Activated T-helper 1 cell treated with Interleukin-2 at 50 U/mL for 16 hours (primary cell): ENCODE measurements around the gene TLR6.
"Not testable (repeated sequence)": the region's sequence is repeated elsewhere in the genome, so short reads cannot be mapped to it uniquely, and the experiment has no call there.

Experiments
- DNase-seq: peaks from one replicate; pipeline ENCODE4 v3.0.0-alpha.2; 2020; ENCODE audit warnings: low read depth

Gene TLR6

DNA sequence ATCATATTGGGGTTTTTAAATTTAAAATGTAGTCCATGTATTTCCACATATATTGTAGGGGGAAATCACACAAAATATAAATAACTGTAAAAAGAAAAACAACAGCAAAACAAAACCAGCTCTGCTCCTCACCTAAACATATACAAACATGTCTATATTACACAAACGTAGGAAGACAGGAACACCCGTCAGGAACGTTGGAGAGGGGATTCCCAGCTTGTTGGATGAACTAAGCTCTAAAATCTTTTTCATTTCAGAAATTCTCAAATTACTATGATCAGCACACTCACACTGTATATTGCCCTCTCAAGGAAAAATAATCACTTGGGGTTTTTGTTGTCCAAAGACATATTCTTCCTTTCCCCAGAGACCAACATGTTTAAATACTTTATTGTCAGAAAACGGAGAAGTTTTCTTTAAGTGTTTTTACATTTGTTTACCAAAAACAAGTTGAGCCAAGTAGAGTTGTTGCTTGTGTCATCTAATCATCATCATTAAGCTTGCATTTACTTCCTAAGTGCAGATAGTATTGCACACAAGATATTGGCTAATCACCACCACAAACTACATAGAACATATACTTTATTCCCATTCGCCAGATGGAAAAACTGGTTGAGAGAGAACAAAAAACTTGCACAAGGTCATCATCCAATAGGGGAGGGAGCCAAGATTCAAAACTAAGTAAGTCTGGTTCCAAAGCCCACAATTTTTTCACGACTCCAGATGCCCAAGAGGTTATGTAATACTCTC, 71.4 kb downstream of the TLR6 start:
- DNase-seq, result no peak

- no peak for DNase-seq
Measured at GRCh38 chr4:38784141-38784540, 72.5 kb downstream of the TLR6 start.

DNA sequence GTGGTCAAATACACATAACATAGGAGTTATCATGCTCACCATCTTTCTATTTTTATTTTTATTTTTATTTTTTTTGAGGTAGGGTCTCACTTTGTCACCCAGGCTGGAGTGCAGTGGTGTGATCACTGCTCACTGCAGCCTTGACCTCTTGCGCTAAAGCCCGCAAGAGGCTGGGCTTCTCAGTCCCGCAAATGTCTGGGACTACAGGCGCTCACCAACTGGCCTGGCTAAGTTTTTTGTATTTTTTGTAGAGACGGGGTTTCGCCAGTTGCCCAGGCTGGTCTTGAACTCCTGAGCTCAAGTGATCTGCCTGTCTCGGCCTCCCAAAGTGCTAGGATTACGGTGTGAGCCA, 73.5 kb downstream of the TLR6 start:
- no peak for DNase-seq

DNA sequence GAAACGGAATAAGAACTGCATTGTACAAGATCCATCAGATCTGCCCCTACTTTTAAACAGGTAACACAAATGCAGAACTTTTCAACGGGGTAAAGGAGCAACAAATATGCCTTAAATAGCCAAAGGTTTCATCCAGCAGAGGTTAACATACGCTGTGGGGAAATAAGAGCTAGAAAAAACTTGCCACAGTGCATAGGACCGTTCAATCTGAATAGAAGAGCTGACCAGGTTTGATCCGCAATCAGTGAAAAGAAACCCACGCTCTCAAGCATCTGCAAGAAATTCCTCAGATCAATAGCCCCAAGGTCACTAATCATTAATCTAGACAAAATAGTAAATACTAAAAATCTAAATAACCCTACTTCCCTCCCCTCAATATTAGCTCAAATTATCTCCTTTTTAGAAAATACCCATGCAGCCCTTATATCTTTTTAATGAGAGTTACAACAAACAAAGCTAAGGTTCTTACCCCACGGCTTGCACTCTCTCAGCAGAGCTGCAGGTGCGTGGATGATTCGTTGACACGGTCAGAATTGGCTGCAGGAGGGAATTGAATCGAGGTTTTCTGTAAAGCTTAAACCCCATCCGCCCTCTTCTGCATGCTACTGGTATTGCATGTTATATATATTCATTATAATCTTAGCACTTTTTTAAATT, 74.0 kb downstream of the TLR6 start, which contains the start of gene TLR10:
TLR10 (minus strand) TSS at position 539 of the 657 bp plus-strand sequence. CDS start 7,400 bp downstream, outside the sequence.
- no peak for DNase-seq

GRCh38 chr4:38781854-38782261, 74.8 kb downstream of the TLR6 start:
- no peak for DNase-seq

GRCh38 chr4:38780833-38781484, 75.7 kb downstream of the TLR6 start:
- DNase-seq, result no peak

- no peak for DNase-seq
Measured at GRCh38 chr4:38779790-38780189, 76.8 kb downstream of the TLR6 start.

DNA sequence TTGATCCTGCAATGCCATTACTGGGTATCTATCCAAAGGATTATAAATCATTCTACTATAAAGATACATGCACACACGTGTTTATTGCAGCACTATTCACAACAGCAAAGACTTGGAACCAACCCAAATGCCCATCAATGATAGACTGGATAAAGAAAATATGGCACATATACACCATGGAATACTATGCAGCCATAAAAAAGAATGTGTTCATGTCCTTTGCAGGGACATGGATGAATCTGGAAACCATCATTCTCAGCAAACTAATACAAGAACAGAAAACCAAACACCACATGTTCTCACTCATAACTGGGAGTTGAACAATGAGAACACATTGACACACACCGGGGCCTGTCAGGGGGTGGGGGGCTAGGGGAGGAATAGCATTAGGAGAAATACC, 78.7 kb downstream of the TLR6 start:
- DNase-seq, result not testable (repeated sequence)

DNA sequence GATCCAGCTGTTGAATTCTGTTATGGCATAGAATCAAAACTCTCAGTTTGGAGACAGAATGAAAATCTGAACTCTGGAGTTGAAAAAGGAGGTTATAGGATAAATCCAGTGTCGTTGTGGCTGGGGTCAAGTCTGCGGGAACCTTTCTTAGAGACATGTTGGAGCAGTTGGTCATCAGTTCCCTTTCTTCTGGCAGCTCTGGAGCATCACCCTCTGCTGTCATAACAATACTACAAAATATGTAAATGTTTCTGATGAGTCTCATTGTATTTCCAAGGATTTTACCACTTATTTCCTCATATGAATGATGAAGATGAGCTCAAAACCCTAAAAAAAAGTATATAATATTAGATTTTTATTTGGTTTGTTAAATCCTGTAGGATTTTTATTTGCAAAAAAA, 81.3 kb downstream of the TLR6 start:
- DNase-seq, result no peak

- no peak for DNase-seq
Measured at GRCh38 chr4:38774181-38774955, 82.2 kb downstream of the TLR6 start.
